H9 (cell line): ENCODE data around the gene G3BP2. TPM values are rescaled to one million over a fixed set of nuclear protein-coding genes. Genes with fewer than 3 reads are reported as not detected.
A peak's percentile ranks its signal among the peaks of the same experiment; 100 is the strongest.

Experiments used
- DNase-seq: peaks from one replicate; pipeline ENCODE4 v3.0.0-alpha.2; 2017
- H2AFZ ChIP-seq: one replicate; pipeline ENCODE4 v1.6.1; 2013; ENCODE audit warnings: mild to moderate bottlenecking, low read length, control low read depth, moderate library complexity
- H2AK5ac ChIP-seq: 2 replicates; pipeline ENCODE4 v1.6.1; 2013; ENCODE audit warnings: low read length, control low read depth, mixed read lengths; ENCODE audit not compliant: insufficient read length
- H2BK120ac ChIP-seq: one replicate; pipeline ENCODE4 v1.6.1; 2013; ENCODE audit warnings: low read depth, mild to moderate bottlenecking, low read length, control low read depth, inconsistent platforms; ENCODE audit not compliant: poor library complexity, severe bottlenecking
- H2BK12ac ChIP-seq: 2 replicates; pipeline ENCODE4 v1.6.1; 2013; ENCODE audit warnings: low read length, control low read depth, mixed read lengths, low read depth; ENCODE audit not compliant: insufficient read length
- H2BK15ac ChIP-seq: 2 replicates; pipeline ENCODE4 v1.6.1; 2013; ENCODE audit warnings: low read depth, low read length, control low read depth
- H2BK20ac ChIP-seq: one replicate; pipeline ENCODE4 v1.6.1; 2013; ENCODE audit warnings: low read depth, mild to moderate bottlenecking, low read length, control low read depth, inconsistent platforms; ENCODE audit not compliant: poor library complexity, severe bottlenecking
- H2BK5ac ChIP-seq: 2 replicates; pipeline ENCODE4 v1.6.1; 2013; ENCODE audit warnings: low read length, control low read depth, mixed read lengths; ENCODE audit not compliant: insufficient read length
- H3K14ac ChIP-seq: 2 replicates; pipeline ENCODE4 v1.6.1; 2013; ENCODE audit warnings: low read length, control low read depth; ENCODE audit not compliant: insufficient read depth
- H3K18ac ChIP-seq: 2 replicates; pipeline ENCODE4 v1.6.1; 2013; ENCODE audit warnings: low read depth, mild to moderate bottlenecking, mixed read lengths, low read length, control low read depth; ENCODE audit not compliant: insufficient read length
- H3K23ac ChIP-seq: 2 replicates; pipeline ENCODE4 v1.6.1; 2013; ENCODE audit warnings: low read length, control low read depth, mixed read lengths, low read depth; ENCODE audit not compliant: insufficient read length
- H3K23me2 ChIP-seq: 2 replicates; pipeline ENCODE4 v1.6.1; 2013; ENCODE audit warnings: low read depth, mild to moderate bottlenecking, mixed read lengths, low read length, control low read depth; ENCODE audit not compliant: insufficient read length, poor library complexity, severe bottlenecking
- H3K27ac ChIP-seq: 2 replicates; pipeline ENCODE4 v1.5.1; 2013; ENCODE audit warnings: low read length, control low read depth, mixed read lengths, low read depth; ENCODE audit not compliant: insufficient read length
- H3K27me3 ChIP-seq: 2 replicates; pipeline ENCODE4 v1.6.1; 2013; ENCODE audit warnings: low read length, control low read depth, inconsistent platforms; ENCODE audit not compliant: insufficient read depth
- H3K4ac ChIP-seq: 2 replicates; pipeline ENCODE4 v1.6.1; 2013; ENCODE audit warnings: low read depth, mild to moderate bottlenecking, control low read depth, inconsistent platforms, low read length, moderate library complexity
- H3K4me1 ChIP-seq: 2 replicates; pipeline ENCODE4 v1.6.1; 2013; ENCODE audit warnings: low read length, control low read depth, inconsistent platforms; ENCODE audit not compliant: insufficient read depth
- H3K4me2 ChIP-seq: 2 replicates; pipeline ENCODE4 v1.6.1; 2013; ENCODE audit warnings: low read length, control low read depth, mixed read lengths; ENCODE audit not compliant: insufficient read length, insufficient read depth
- H3K56ac ChIP-seq: 2 replicates; pipeline ENCODE4 v1.6.1; 2013; ENCODE audit warnings: low read depth, mild to moderate bottlenecking, mixed read lengths, low read length, control low read depth; ENCODE audit not compliant: insufficient read length
- H3K79me1 ChIP-seq: 2 replicates; pipeline ENCODE4 v1.6.1; 2013; ENCODE audit warnings: low read depth, mild to moderate bottlenecking, moderate library complexity, low read length, control low read depth, inconsistent platforms; ENCODE audit not compliant: insufficient read depth, poor library complexity, severe bottlenecking
- H3K79me2 ChIP-seq: 2 replicates; pipeline ENCODE4 v1.6.1; 2013; ENCODE audit warnings: low read length, control low read depth, inconsistent platforms; ENCODE audit not compliant: insufficient read depth
- H3K9ac ChIP-seq: 2 replicates; pipeline ENCODE4 v1.6.1; 2013; ENCODE audit warnings: low read length, control low read depth, mixed read lengths; ENCODE audit not compliant: insufficient read length; ENCODE audit errors: extremely low read depth
- H3K9me3 ChIP-seq: one replicate; pipeline ENCODE4 v1.6.1; 2013; ENCODE audit warnings: low read depth, low read length, inconsistent platforms; ENCODE audit not compliant: control insufficient read depth
- H3T11ph ChIP-seq: one replicate; pipeline ENCODE4 v1.6.1; 2013; ENCODE audit warnings: mild to moderate bottlenecking, low read length, control low read depth, inconsistent platforms
- H4K20me1 ChIP-seq: one replicate; pipeline ENCODE4 v1.6.1; 2013; ENCODE audit not compliant: control insufficient read depth, insufficient read length, insufficient read depth
- H4K5ac ChIP-seq: 2 replicates; pipeline ENCODE4 v1.6.1; 2013; ENCODE audit warnings: low read depth, mild to moderate bottlenecking, mixed read lengths, low read length, control low read depth; ENCODE audit not compliant: insufficient read length
- H4K8ac ChIP-seq: replicated peaks from 2 replicates; pipeline ENCODE4 v1.6.1; 2013; ENCODE audit warnings: low read length, control low read depth, mixed read lengths, low read depth; ENCODE audit not compliant: insufficient read length
- H4K91ac ChIP-seq: 2 replicates; pipeline ENCODE4 v1.6.1; 2013; ENCODE audit warnings: low read depth, mild to moderate bottlenecking, moderate library complexity, mixed read lengths, low read length, control low read depth; ENCODE audit not compliant: insufficient read length
- H3K27ac Mint-ChIP-seq, 3 experiments: 2 replicates in 2 of 3; 3 replicates in 1 of 3; pipeline ENCODE4 v1.8.0; 2020 to 2021; ENCODE audit warnings: mixed read lengths in 3 of 3, mild to moderate bottlenecking in 1 of 3, moderate library complexity in 1 of 3
- H3K27me3 Mint-ChIP-seq: 2 replicates; pipeline ENCODE4 v1.8.0; 2021; ENCODE audit warnings: low read depth, mild to moderate bottlenecking, moderate library complexity, mixed read lengths
- H3K36me3 Mint-ChIP-seq, 3 experiments: 2 replicates in 2 of 3; 3 replicates in 1 of 3; pipeline ENCODE4 v1.8.0; 2020 to 2021; ENCODE audit warnings: low read depth in 3 of 3, mixed read lengths in 3 of 3; ENCODE audit not compliant: insufficient read depth in 1 of 3
- H3K4me1 Mint-ChIP-seq, 2 experiments: 2 replicates each; pipeline ENCODE4 v1.8.0; 2020; ENCODE audit warnings: mixed read lengths in 2 of 2
- H3K4me3 Mint-ChIP-seq, 2 experiments: 2 replicates in 1 of 2; 3 replicates in 1 of 2; pipeline ENCODE4 v1.8.0; 2020 to 2021; ENCODE audit warnings: mild to moderate bottlenecking in 2 of 2, mixed read lengths in 2 of 2, moderate library complexity in 1 of 2
- H3K9me3 Mint-ChIP-seq, 2 experiments: 2 replicates in 1 of 2; 3 replicates in 1 of 2; pipeline ENCODE4 v1.8.0; 2020; ENCODE audit warnings: mild to moderate bottlenecking in 2 of 2, mixed read lengths in 2 of 2, moderate library complexity in 1 of 2
- WGBS: extraction: QIAGEN DNeasy Blood & Tissue Kit; methylation state at CpG from one replicate; pipeline ENCODE4 v1.1.7; 2013; ENCODE audit warnings: missing lambda C conversion rate, low lambda C conversion rate, mixed read lengths; ENCODE audit not compliant: insufficient read length; ENCODE audit errors: extremely low coverage; 5-methylcytosine and 5-hydroxymethylcytosine counted together
- total RNA-seq: library from RNA; stranded (reverse); gene quantifications from 2 replicates; pipeline ENCODE4 v1.2.1, GENCODE V29; 2021
- TF ChIP-seq, protein P1 (sequence below): fragments of 200-600 bp; sonication (generic); conservative IDR thresholded peaks from 3 replicates; pipeline ENCODE4 v1.8.0; 2021; ENCODE audit warnings: antibody characterized with exemption, mild to moderate bottlenecking

G3BP2 gene
- total RNA-seq, 1 experiment from 2014 or later: 405 TPM

DNA sequence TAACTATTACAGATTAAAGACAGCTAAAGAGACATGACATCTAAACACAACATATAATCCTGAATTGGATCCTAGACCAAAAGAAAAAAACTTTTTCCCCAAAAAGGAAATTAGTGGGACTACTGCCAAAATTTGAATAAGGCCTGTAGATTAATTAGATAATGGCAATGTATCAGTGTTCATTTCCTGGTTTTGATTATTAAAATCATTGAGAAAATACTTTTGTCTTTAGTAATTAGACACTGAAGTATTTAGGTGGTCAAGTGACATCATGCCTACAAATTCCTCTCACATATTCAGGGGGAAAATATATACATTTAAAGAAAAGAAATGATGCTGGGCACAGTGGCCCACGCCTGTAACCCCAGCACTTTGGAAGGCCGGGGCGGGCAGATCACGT, 40.8 kb upstream of the G3BP2 start:
- H3K4me3 Mint-ChIP-seq: no peak overlapping the region
- no peaks in the 10 kb centered on the region for H4K20me1 ChIP-seq
- no peaks in the 10 kb centered on the region for H3K9me3 ChIP-seq
- H3K9ac ChIP-seq: no peak overlapping the region
- no peaks in the 10 kb centered on the region for H3K79me1 ChIP-seq
- H4K5ac ChIP-seq: no peak overlapping the region
- H3K9me3 Mint-ChIP-seq: no peaks in the 10 kb centered on the region
- no peak for DNase-seq
- TF ChIP-seq, protein P1, sequence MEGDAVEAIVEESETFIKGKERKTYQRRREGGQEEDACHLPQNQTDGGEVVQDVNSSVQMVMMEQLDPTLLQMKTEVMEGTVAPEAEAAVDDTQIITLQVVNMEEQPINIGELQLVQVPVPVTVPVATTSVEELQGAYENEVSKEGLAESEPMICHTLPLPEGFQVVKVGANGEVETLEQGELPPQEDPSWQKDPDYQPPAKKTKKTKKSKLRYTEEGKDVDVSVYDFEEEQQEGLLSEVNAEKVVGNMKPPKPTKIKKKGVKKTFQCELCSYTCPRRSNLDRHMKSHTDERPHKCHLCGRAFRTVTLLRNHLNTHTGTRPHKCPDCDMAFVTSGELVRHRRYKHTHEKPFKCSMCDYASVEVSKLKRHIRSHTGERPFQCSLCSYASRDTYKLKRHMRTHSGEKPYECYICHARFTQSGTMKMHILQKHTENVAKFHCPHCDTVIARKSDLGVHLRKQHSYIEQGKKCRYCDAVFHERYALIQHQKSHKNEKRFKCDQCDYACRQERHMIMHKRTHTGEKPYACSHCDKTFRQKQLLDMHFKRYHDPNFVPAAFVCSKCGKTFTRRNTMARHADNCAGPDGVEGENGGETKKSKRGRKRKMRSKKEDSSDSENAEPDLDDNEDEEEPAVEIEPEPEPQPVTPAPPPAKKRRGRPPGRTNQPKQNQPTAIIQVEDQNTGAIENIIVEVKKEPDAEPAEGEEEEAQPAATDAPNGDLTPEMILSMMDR: no peak
- H3K23ac ChIP-seq: no peak overlapping the region
- no peak overlapping the region for H3K56ac ChIP-seq
- H3K23me2 ChIP-seq: no peaks in the 10 kb centered on the region
- H3K79me2 ChIP-seq: peaks cover 10% of the 10 kb centered on the region; the same call in 1 of the 2 replicates
- no peak overlapping the region for H3K14ac ChIP-seq
- no peaks in the 10 kb centered on the region for H3K27me3 Mint-ChIP-seq
- H2AFZ ChIP-seq: no peak overlapping the region
- H2BK120ac ChIP-seq: no peak overlapping the region
- peaks cover 13 to 43% (median 30%) of the 10 kb centered on the region in 3 experiments; a peak in 6 of 7 replicates for H3K36me3 Mint-ChIP-seq
- no peak overlapping the region for H4K91ac ChIP-seq
- H3T11ph ChIP-seq: no peak overlapping the region
- H3K27ac Mint-ChIP-seq: peak overlapping the region in 2 of 3 experiments; percentile 35 to 63; a peak in 2 of 7 replicates
- H3K27ac ChIP-seq: no peak overlapping the region
- H3K4me1 ChIP-seq: no peaks in the 10 kb centered on the region; the same call in 1 of the 2 replicates
- H3K4ac ChIP-seq: no peak overlapping the region
- no CpG with 5 or more reads among the region's 4 CpGs for WGBS
- no peak overlapping the region for H2BK5ac ChIP-seq
- H2BK20ac ChIP-seq: no peak overlapping the region
- no peak overlapping the region for H4K8ac ChIP-seq
- H2AK5ac ChIP-seq: no peak overlapping the region
- H3K4me2 ChIP-seq: no peak overlapping the region
- H2BK15ac ChIP-seq: no peak overlapping the region
- H2BK12ac ChIP-seq: no peak overlapping the region
- H3K18ac ChIP-seq: no peak overlapping the region
- H3K27me3 ChIP-seq: no peaks in the 10 kb centered on the region
- peaks cover 22% of the 10 kb centered on the region in 2 experiments; a peak in 3 of 4 replicates for H3K4me1 Mint-ChIP-seq
